HEK293 (cell line): Measurements from ENCODE around the gene MEAK7.

Experiments
- CTCF ChIA-PET: fragments of 350-600 bp; formaldehyde crosslinking; extraction: SDS; loops from one replicate; lab custom pipeline; 2021; ENCODE audit warnings: antibody characterized with exemption; lab: Yijun Ruan, JAX
- POLR2A ChIA-PET: fragments of 300-600 bp; formaldehyde crosslinking; extraction: SDS; loops from one replicate; lab custom pipeline; 2020; ENCODE audit warnings: antibody characterized with exemption, inconsistent platforms; lab: Yijun Ruan, JAX
- H3K27ac ChIP-seq: fragments of 200-500 bp; sonication (Bioruptor generic); 2 replicates; pipeline ENCODE4 v1.5.1; 2014; ENCODE audit warnings: low read depth, low read length, control low read depth, inconsistent platforms; ENCODE audit errors: extremely low read depth
- H3K36me3 ChIP-seq, 2 experiments: fragments of 200-500 bp in 1 of 2; sonication (Bioruptor generic) in 1 of 2; 1 replicate in 1 of 2; 2 replicates in 1 of 2; pipeline ENCODE4 v1.5.1; 2014 to 2017; ENCODE audit warnings: inconsistent platforms in 2 of 2, low read length in 2 of 2; ENCODE audit not compliant: control insufficient read depth in 2 of 2, insufficient read depth in 1 of 2
- H3K4me1 ChIP-seq: fragments of 200-500 bp; sonication (Bioruptor generic); 2 replicates; pipeline ENCODE4 v1.5.1; 2014; ENCODE audit warnings: mild to moderate bottlenecking, low read length, inconsistent platforms; ENCODE audit not compliant: control insufficient read depth, insufficient read depth
- H3K4me3 ChIP-seq: 2 replicates; pipeline ENCODE4 v1.5.1; 2011; ENCODE audit warnings: low read depth, mild to moderate bottlenecking, control low read depth, low read length, moderate library complexity
- H3K9me3 ChIP-seq: fragments of 200-500 bp; sonication (Bioruptor generic); 2 replicates; pipeline ENCODE4 v1.5.1; 2014; ENCODE audit warnings: low read depth, low read length, inconsistent platforms; ENCODE audit not compliant: control insufficient read depth, insufficient read depth
- GLI4 ChIP-seq: fragments of 450-650 bp; formaldehyde crosslinking; IDR thresholded peaks from 2 replicates; pipeline ENCODE4 v1.5.1; 2016; ENCODE audit warnings: missing biosample characterization, missing genetic modification characterization
- GLIS2 ChIP-seq: fragments of 450-650 bp; formaldehyde crosslinking; IDR thresholded peaks from 2 replicates; pipeline ENCODE4 v1.5.1; 2016; ENCODE audit warnings: missing biosample characterization, missing genetic modification characterization
- KLF1 ChIP-seq: fragments of 450-650 bp; formaldehyde crosslinking; IDR thresholded peaks from 2 replicates; pipeline ENCODE4 v1.5.1; 2016; ENCODE audit warnings: missing biosample characterization, missing genetic modification characterization
- MEIS1 ChIP-seq: sonication (generic); formaldehyde crosslinking; IDR thresholded peaks from 2 replicates; pipeline ENCODE4 v1.8.1; 2022; ENCODE audit warnings: missing genetic modification reagents, mild to moderate bottlenecking, borderline replicate concordance
- SALL2 ChIP-seq: fragments of 450-650 bp; formaldehyde crosslinking; IDR thresholded peaks from 2 replicates; pipeline ENCODE4 v1.5.0; 2017; ENCODE audit warnings: missing biosample characterization, mild to moderate bottlenecking, missing genetic modification characterization, borderline replicate concordance
- SP3 ChIP-seq: fragments of 450-650 bp; formaldehyde crosslinking; IDR thresholded peaks from 2 replicates; pipeline ENCODE4 v1.5.1; 2016; ENCODE audit warnings: missing biosample characterization, missing genetic modification characterization
- ZIC2 ChIP-seq: fragments of 450-650 bp; formaldehyde crosslinking; IDR thresholded peaks from 2 replicates; pipeline ENCODE4 v1.5.1; 2016; ENCODE audit warnings: missing biosample characterization, missing genetic modification characterization
- ZNF10 ChIP-seq: fragments of 450-650 bp; formaldehyde crosslinking; IDR thresholded peaks from 2 replicates; pipeline ENCODE4 v1.5.1; 2017; ENCODE audit warnings: missing biosample characterization, missing genetic modification characterization
- ZNF132 ChIP-seq: fragments of 450-650 bp; formaldehyde crosslinking; IDR thresholded peaks from 2 replicates; pipeline ENCODE4 v1.5.1; 2017; ENCODE audit warnings: missing biosample characterization, missing genetic modification characterization, borderline replicate concordance
- ZNF214 ChIP-seq: fragments of 450-650 bp; formaldehyde crosslinking; IDR thresholded peaks from 2 replicates; pipeline ENCODE4 v1.5.1; 2017; ENCODE audit warnings: missing biosample characterization, mild to moderate bottlenecking, missing genetic modification characterization, borderline replicate concordance
- ZNF223 ChIP-seq: fragments of 450-650 bp; formaldehyde crosslinking; IDR thresholded peaks from 2 replicates; pipeline ENCODE4 v1.5.1; 2016; ENCODE audit warnings: missing biosample characterization, missing genetic modification characterization
- ZNF501 ChIP-seq: fragments of 450-650 bp; formaldehyde crosslinking; IDR thresholded peaks from 2 replicates; pipeline ENCODE4 v1.5.1; 2016; ENCODE audit warnings: missing biosample characterization, missing genetic modification characterization
- TF ChIP-seq, protein P1 (sequence below): fragments of 450-650 bp; formaldehyde crosslinking; optimal IDR thresholded peaks from 2 replicates; pipeline ENCODE3; 2016; ENCODE audit warnings: missing biosample characterization, mild to moderate bottlenecking, missing genetic modification characterization
- TF ChIP-seq, protein P2 (sequence below): IDR thresholded peaks from 2 replicates; pipeline ENCODE4 v1.6.1; 2011; ENCODE audit warnings: mild to moderate bottlenecking, low read depth, low read length, borderline replicate concordance
- TF ChIP-seq, protein P3 (sequence below): fragments of 450-650 bp; formaldehyde crosslinking; IDR thresholded peaks from 2 replicates; pipeline ENCODE4 v1.5.1; 2016; ENCODE audit warnings: missing biosample characterization, missing genetic modification characterization
- TF ChIP-seq, protein P4 (sequence below): fragments of 450-650 bp; formaldehyde crosslinking; IDR thresholded peaks from 2 replicates; pipeline ENCODE4 v1.5.1; 2016; ENCODE audit warnings: missing biosample characterization, missing genetic modification characterization
- TF ChIP-seq, protein P5 (sequence below): fragments of 450-650 bp; formaldehyde crosslinking; IDR thresholded peaks from 2 replicates; pipeline ENCODE4 v1.5.1; 2017; ENCODE audit warnings: missing biosample characterization, missing genetic modification characterization
- TF ChIP-seq, protein P6 (sequence below): fragments of 450-650 bp; formaldehyde crosslinking; IDR thresholded peaks from 2 replicates; pipeline ENCODE4 v1.5.1; 2016; ENCODE audit warnings: missing biosample characterization, missing genetic modification characterization
- TF ChIP-seq, protein P7 (sequence below): fragments of 450-650 bp; formaldehyde crosslinking; IDR thresholded peaks from 2 replicates; pipeline ENCODE4 v1.5.1; 2017; ENCODE audit warnings: missing biosample characterization, missing genetic modification characterization
- TF ChIP-seq, protein P8 (sequence below): fragments of 450-650 bp; formaldehyde crosslinking; IDR thresholded peaks from 2 replicates; pipeline ENCODE4 v1.5.1; 2016; ENCODE audit warnings: missing biosample characterization, missing genetic modification characterization

The MEAK7 gene

DNA sequence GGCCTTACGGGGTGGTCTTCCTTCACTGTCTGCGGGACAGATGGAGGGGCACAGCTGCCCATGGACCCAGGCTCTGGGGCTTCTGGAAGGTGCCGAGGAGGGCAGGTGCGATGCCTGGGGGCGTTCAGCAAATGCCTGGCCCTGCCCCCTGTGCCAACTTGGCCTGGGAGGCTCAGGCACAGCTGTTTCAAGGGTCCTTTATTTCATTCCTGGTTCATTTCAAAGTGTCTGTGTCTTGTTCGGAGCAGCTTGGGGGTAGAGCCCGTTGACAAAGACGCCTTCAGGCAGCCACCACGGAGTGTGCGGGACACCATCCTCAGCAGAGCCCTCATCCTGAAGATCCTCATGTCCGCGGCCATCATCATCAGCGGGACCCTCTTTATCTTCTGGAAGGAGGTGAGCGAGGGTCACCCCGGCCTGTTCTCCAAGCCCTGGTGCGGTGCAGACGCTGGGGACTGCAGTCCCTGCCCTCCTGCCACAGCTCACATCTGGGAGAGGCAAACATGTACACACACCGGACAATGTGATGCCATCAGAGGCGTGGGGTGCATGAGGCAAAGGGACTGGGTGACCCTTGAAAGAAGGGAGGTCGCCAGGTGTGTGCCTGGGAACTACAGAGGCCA, 43.9 kb downstream of the MEAK7 start (continued):
- TF ChIP-seq, protein P1, sequence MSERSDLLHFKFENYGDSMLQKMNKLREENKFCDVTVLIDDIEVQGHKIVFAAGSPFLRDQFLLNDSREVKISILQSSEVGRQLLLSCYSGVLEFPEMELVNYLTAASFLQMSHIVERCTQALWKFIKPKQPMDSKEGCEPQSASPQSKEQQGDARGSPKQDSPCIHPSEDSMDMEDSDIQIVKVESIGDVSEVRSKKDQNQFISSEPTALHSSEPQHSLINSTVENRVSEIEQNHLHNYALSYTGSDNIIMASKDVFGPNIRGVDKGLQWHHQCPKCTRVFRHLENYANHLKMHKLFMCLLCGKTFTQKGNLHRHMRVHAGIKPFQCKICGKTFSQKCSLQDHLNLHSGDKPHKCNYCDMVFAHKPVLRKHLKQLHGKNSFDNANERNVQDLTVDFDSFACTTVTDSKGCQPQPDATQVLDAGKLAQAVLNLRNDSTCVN (tag by site-specific recombination): no peak
- TF ChIP-seq MEIS1 (CRISPR knock-in tag): no peak
- no peak for TF ChIP-seq GLIS2 (tag by site-specific recombination)
- TF ChIP-seq, protein P2, sequence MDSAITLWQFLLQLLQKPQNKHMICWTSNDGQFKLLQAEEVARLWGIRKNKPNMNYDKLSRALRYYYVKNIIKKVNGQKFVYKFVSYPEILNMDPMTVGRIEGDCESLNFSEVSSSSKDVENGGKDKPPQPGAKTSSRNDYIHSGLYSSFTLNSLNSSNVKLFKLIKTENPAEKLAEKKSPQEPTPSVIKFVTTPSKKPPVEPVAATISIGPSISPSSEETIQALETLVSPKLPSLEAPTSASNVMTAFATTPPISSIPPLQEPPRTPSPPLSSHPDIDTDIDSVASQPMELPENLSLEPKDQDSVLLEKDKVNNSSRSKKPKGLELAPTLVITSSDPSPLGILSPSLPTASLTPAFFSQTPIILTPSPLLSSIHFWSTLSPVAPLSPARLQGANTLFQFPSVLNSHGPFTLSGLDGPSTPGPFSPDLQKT: no peak
- TF ChIP-seq ZNF132 (tag by site-specific recombination): no peak
- TF ChIP-seq, protein P3, sequence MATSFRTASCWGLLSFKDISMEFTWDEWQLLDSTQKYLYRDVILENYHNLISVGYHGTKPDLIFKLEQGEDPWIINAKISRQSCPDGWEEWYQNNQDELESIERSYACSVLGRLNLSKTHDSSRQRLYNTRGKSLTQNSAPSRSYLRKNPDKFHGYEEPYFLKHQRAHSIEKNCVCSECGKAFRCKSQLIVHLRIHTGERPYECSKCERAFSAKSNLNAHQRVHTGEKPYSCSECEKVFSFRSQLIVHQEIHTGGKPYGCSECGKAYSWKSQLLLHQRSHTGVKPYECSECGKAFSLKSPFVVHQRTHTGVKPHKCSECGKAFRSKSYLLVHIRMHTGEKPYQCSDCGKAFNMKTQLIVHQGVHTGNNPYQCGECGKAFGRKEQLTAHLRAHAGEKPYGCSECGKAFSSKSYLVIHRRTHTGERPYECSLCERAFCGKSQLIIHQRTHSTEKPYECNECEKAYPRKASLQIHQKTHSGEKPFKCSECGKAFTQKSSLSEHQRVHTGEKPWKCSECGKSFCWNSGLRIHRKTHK (tag by site-specific recombination): no peak

DNA sequence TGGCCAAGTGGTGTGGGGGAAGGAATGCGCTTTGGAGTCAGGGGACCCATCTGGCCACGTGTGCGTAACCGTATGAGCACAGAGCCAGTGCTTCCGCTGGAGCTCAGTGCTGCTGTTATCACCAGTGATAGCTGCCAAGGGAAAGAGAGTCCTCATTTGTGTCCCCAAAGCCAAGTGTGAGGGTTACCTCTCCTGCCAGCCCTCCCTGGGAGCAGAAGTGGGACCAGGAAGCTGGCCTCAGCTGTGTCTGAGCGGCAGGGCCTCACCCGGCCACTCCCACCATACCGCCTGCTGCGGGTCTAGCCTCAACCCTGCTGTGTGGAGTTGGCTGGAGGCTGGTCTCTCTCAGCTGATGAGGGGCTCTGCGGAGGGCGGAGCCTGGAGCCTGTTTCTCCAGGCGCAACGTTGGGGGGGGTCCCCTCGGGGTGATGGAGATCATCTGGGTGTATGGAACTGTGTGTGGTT, 44.5 kb downstream of the MEAK7 start:
- no peak overlapping the region for H3K27ac ChIP-seq
- POLR2A ChIA-PET: no interaction called here
- H3K4me1 ChIP-seq: no peaks in the 10 kb centered on the region
- no peak for TF ChIP-seq ZNF10 (tag by site-specific recombination)
- peak; percentile 53 for TF ChIP-seq ZIC2 (tag by site-specific recombination)
- CTCF ChIA-PET: no interaction called here
- no peaks in the 10 kb centered on the region for H3K9me3 ChIP-seq
- H3K4me3 ChIP-seq: no peak overlapping the region
- H3K36me3 ChIP-seq: peaks cover 0 to 6% of the 10 kb centered on the region in 2 experiments; a peak in 1 of 3 replicates

DNA sequence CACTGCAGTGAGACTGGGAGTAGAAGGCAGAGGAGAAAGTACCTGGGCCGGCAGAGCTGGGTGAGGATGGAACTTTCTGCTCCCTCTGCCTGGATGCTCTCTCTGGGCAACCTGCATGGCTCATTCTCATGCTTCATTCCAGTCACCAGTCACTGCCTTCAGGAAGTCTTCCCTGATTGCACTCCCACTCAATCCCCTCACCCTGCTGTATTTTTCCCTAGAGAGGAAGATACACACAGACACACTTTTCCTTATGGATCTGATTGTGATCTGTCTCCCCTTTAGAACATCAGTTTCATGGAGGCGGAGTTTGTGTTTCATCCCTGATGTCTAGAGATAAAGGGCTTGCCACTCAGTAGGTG, 44.9 kb downstream of the MEAK7 start:
- ChIA-PET POLR2A (no interaction called here), CTCF (no interaction called here)
- Histone ChIP-seq H3K27ac (no peak overlapping the region), H3K36me3 (peaks cover 0 to 6% of the 10 kb centered on the region in 2 experiments; a peak in 1 of 3 replicates), H3K4me1 (no peaks in the 10 kb centered on the region), H3K4me3 (no peak overlapping the region), H3K9me3 (no peaks in the 10 kb centered on the region)
- TF ChIP-seq MEIS1 (CRISPR knock-in tag) (no peak), SP3 (no peak), ZNF501 (no peak), ZNF214 (tag by site-specific recombination) (no peak), KLF1 (tag by site-specific recombination) (no peak), GLI4 (tag by site-specific recombination) (no peak), SALL2 (tag by site-specific recombination) (no peak), ZNF223 (tag by site-specific recombination) (no peak)
- TF ChIP-seq, protein P4, sequence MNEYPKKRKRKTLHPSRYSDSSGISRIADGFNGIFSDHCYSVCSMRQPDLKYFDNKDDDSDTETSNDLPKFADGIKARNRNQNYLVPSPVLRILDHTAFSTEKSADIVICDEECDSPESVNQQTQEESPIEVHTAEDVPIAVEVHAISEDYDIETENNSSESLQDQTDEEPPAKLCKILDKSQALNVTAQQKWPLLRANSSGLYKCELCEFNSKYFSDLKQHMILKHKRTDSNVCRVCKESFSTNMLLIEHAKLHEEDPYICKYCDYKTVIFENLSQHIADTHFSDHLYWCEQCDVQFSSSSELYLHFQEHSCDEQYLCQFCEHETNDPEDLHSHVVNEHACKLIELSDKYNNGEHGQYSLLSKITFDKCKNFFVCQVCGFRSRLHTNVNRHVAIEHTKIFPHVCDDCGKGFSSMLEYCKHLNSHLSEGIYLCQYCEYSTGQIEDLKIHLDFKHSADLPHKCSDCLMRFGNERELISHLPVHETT: no peak
- TF ChIP-seq, protein P5, sequence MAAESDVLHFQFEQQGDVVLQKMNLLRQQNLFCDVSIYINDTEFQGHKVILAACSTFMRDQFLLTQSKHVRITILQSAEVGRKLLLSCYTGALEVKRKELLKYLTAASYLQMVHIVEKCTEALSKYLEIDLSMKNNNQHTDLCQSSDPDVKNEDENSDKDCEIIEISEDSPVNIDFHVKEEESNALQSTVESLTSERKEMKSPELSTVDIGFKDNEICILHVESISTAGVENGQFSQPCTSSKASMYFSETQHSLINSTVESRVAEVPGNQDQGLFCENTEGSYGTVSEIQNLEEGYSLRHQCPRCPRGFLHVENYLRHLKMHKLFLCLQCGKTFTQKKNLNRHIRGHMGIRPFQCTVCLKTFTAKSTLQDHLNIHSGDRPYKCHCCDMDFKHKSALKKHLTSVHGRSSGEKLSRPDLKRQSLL (tag by site-specific recombination): no peak
- TF ChIP-seq, protein P6, sequence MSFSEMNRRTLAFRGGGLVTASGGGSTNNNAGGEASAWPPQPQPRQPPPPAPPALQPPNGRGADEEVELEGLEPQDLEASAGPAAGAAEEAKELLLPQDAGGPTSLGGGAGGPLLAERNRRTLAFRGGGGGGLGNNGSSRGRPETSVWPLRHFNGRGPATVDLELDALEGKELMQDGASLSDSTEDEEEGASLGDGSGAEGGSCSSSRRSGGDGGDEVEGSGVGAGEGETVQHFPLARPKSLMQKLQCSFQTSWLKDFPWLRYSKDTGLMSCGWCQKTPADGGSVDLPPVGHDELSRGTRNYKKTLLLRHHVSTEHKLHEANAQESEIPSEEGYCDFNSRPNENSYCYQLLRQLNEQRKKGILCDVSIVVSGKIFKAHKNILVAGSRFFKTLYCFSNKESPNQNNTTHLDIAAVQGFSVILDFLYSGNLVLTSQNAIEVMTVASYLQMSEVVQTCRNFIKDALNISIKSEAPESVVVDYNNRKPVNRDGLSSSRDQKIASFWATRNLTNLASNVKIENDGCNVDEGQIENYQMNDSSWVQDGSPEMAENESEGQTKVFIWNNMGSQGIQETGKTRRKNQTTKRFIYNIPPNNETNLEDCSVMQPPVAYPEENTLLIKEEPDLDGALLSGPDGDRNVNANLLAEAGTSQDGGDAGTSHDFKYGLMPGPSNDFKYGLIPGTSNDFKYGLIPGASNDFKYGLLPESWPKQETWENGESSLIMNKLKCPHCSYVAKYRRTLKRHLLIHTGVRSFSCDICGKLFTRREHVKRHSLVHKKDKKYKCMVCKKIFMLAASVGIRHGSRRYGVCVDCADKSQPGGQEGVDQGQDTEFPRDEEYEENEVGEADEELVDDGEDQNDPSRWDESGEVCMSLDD (tag by site-specific recombination): no peak
- TF ChIP-seq, protein P7, sequence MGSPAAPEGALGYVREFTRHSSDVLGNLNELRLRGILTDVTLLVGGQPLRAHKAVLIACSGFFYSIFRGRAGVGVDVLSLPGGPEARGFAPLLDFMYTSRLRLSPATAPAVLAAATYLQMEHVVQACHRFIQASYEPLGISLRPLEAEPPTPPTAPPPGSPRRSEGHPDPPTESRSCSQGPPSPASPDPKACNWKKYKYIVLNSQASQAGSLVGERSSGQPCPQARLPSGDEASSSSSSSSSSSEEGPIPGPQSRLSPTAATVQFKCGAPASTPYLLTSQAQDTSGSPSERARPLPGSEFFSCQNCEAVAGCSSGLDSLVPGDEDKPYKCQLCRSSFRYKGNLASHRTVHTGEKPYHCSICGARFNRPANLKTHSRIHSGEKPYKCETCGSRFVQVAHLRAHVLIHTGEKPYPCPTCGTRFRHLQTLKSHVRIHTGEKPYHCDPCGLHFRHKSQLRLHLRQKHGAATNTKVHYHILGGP (tag by site-specific recombination): no peak
- TF ChIP-seq, protein P8, sequence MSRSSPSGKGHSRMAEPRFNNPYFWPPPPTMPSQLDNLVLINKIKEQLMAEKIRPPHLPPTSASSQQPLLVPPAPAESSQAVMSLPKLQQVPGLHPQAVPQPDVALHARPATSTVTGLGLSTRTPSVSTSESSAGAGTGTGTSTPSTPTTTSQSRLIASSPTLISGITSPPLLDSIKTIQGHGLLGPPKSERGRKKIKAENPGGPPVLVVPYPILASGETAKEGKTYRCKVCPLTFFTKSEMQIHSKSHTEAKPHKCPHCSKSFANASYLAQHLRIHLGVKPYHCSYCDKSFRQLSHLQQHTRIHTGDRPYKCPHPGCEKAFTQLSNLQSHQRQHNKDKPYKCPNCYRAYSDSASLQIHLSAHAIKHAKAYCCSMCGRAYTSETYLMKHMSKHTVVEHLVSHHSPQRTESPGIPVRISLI (tag by site-specific recombination): no peak
